Measurements from ENCODE around the gene ORC4.

GRCh38 chr2:147968571-147968970, 52.0 kb downstream of the ORC4 start:
- TF ChIP-seq POLR2A (IDR thresholded peaks at IDR 0.05; ENCODE audit: low read length) (no peak), GATA1 (IDR thresholded peaks at IDR 0.05; ENCODE audit: low read depth, low read length) (no peak)
